DOHH2 (cell line): Measurements from ENCODE around the gene HMCES.

ENCODE experiments used
- H3F3A ChIP-seq: fragments of 200-600 bp; sonication (generic), shearing (Covaris generic); 2 replicates; pipeline ENCODE4 v1.6.0; 2016; ENCODE audit warnings: antibody characterized with exemption, mild to moderate bottlenecking; ENCODE audit not compliant: control insufficient read depth, insufficient read depth
- H3K27ac ChIP-seq: fragments of 200-600 bp; sonication (generic); 2 replicates; pipeline ENCODE4 v1.5.1; 2014; ENCODE audit warnings: low read depth, mild to moderate bottlenecking, low read length, moderate library complexity
- H3K27me3 ChIP-seq: fragments of 200-600 bp; sonication (generic); 2 replicates; pipeline ENCODE4 v1.6.1; 2014; ENCODE audit warnings: mild to moderate bottlenecking, low read length, mixed read lengths; ENCODE audit not compliant: control insufficient read depth
- H3K36me3 ChIP-seq: fragments of 200-600 bp; sonication (generic); 2 replicates; pipeline ENCODE4 v1.6.1; 2014; ENCODE audit warnings: mild to moderate bottlenecking, low read length, moderate library complexity, mixed read lengths; ENCODE audit not compliant: control insufficient read depth
- H3K4me1 ChIP-seq: fragments of 200-600 bp; sonication (generic); 2 replicates; pipeline ENCODE4 v1.6.1; 2014; ENCODE audit warnings: mild to moderate bottlenecking, low read length, mixed read lengths; ENCODE audit not compliant: control insufficient read depth
- H3K4me2 ChIP-seq: fragments of 200-600 bp; sonication (generic); 2 replicates; pipeline ENCODE4 v1.6.0; 2014; ENCODE audit warnings: mild to moderate bottlenecking, low read length, moderate library complexity
- H3K4me3 ChIP-seq: fragments of 200-600 bp; sonication (generic); 2 replicates; pipeline ENCODE4 v1.5.1; 2014; ENCODE audit warnings: mild to moderate bottlenecking, low read length, mixed read lengths
- H3K79me2 ChIP-seq: fragments of 200-600 bp; sonication (generic); 2 replicates; pipeline ENCODE4 v1.6.1; 2014; ENCODE audit warnings: mild to moderate bottlenecking, low read length, mixed read lengths; ENCODE audit not compliant: control insufficient read depth
- H3K9me2 ChIP-seq: fragments of 200-600 bp; sonication (generic); replicated peaks from 2 replicates; pipeline ENCODE4 v1.6.1; 2014; ENCODE audit warnings: mild to moderate bottlenecking, low read length, mixed read lengths; ENCODE audit not compliant: control insufficient read depth
- H3K9me3 ChIP-seq: fragments of 200-600 bp; sonication (generic); 2 replicates; pipeline ENCODE4 v1.6.1; 2014; ENCODE audit warnings: antibody characterized with exemption, low read length, mixed read lengths; ENCODE audit not compliant: control insufficient read depth, insufficient read depth
- H4K20me1 ChIP-seq: fragments of 200-600 bp; sonication (generic); 2 replicates; pipeline ENCODE4 v1.6.0; 2014; ENCODE audit warnings: low read depth, mild to moderate bottlenecking, antibody characterized with exemption, low read length, moderate library complexity; ENCODE audit not compliant: control insufficient read depth, insufficient read depth
- EZH2phosphoT487 ChIP-seq: fragments of 200-600 bp; sonication (generic); IDR thresholded peaks from 2 replicates; pipeline ENCODE4 v1.6.1; 2017; ENCODE audit warnings: borderline replicate concordance, mild to moderate bottlenecking, antibody characterized with exemption, low read length, moderate library complexity, mixed read lengths
- TF ChIP-seq, protein P1 (sequence below): fragments of 200-600 bp; sonication (generic); IDR thresholded peaks from one replicate; pipeline ENCODE4 v1.5.1; 2014; ENCODE audit warnings: antibody characterized with exemption, mild to moderate bottlenecking, low read depth, low read length; ENCODE audit not compliant: poor library complexity, severe bottlenecking

The HMCES gene

DNA sequence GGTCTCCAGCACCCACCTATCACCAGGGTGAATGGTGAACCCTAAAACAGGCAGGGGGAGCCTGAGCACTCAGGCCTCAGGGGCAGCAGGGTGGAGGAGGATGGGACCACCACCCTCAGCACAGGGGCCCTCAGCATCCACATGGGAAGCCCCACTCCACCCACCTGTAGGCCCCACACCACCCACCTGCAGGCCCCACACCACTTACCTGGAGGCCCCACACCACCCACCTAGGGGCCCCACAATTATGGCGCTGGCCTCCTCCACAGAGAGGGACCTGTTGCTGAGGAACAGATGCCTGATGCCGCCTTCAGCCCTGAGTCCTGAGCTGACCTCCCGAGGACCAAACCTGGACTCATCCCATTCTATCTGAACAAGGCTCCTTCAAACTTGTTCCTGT lies 46.7 kb downstream of the HMCES start:
- H3K4me2 ChIP-seq = no peak overlapping the region
- no peaks in the 10 kb centered on the region for H3F3A ChIP-seq

DNA sequence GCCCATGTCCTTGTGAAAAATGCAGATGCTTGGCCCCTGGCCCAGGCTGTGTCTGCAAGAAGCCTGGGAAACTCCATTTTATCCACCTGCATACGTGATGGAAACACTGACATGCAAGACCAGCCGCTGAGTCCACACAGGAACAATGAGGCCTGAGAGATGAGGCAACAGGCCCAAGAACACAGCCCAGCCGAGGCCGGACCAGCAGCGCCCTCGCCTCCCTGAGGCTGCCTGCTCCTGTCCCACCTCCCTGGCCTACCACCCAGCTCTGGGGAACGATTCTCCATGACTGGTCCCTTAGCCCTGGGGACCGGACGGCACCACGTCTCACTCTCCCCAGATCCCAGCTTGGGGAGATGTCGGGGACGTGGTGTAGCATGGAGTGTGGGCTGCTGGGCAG lies 47.5 kb downstream of the HMCES start:
- H3K9me2 ChIP-seq = no peaks in the 10 kb centered on the region
- H4K20me1 ChIP-seq = no peaks in the 10 kb centered on the region
- H3K4me2 ChIP-seq = no peak overlapping the region
- no peak overlapping the region for H3K27ac ChIP-seq
- peaks cover 11% of the 10 kb centered on the region for H3K27me3 ChIP-seq
- no peaks in the 10 kb centered on the region for H3K79me2 ChIP-seq
- no peaks in the 10 kb centered on the region for H3F3A ChIP-seq
- H3K4me3 ChIP-seq = no peak overlapping the region
- TF ChIP-seq, protein P1, sequence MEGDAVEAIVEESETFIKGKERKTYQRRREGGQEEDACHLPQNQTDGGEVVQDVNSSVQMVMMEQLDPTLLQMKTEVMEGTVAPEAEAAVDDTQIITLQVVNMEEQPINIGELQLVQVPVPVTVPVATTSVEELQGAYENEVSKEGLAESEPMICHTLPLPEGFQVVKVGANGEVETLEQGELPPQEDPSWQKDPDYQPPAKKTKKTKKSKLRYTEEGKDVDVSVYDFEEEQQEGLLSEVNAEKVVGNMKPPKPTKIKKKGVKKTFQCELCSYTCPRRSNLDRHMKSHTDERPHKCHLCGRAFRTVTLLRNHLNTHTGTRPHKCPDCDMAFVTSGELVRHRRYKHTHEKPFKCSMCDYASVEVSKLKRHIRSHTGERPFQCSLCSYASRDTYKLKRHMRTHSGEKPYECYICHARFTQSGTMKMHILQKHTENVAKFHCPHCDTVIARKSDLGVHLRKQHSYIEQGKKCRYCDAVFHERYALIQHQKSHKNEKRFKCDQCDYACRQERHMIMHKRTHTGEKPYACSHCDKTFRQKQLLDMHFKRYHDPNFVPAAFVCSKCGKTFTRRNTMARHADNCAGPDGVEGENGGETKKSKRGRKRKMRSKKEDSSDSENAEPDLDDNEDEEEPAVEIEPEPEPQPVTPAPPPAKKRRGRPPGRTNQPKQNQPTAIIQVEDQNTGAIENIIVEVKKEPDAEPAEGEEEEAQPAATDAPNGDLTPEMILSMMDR = no peak
- TF ChIP-seq EZH2phosphoT487 = no peak
- H3K9me3 ChIP-seq = no peaks in the 10 kb centered on the region
- H3K36me3 ChIP-seq = no peaks in the 10 kb centered on the region
- H3K4me1 ChIP-seq = 0 out of 2 replicates have a peak, but pooled peaks cover 2% of the 10 kb centered on the region

More for the DNA sequence above, 46.7 kb downstream of the HMCES start:
- no peaks in the 10 kb centered on the region for H3K79me2 ChIP-seq
- H3K4me1 ChIP-seq = no peaks in the 10 kb centered on the region
- H3K27me3 ChIP-seq = peaks cover 6% of the 10 kb centered on the region; the same call in 1 of the 2 replicates
- H4K20me1 ChIP-seq = no peaks in the 10 kb centered on the region
- no peak overlapping the region for H3K4me3 ChIP-seq
- no peaks in the 10 kb centered on the region for H3K9me2 ChIP-seq
- no peak overlapping the region for H3K27ac ChIP-seq
- TF ChIP-seq EZH2phosphoT487 = no peak
- TF ChIP-seq, protein P1 = no peak
- no peaks in the 10 kb centered on the region for H3K9me3 ChIP-seq
- H3K36me3 ChIP-seq = no peaks in the 10 kb centered on the region

DNA sequence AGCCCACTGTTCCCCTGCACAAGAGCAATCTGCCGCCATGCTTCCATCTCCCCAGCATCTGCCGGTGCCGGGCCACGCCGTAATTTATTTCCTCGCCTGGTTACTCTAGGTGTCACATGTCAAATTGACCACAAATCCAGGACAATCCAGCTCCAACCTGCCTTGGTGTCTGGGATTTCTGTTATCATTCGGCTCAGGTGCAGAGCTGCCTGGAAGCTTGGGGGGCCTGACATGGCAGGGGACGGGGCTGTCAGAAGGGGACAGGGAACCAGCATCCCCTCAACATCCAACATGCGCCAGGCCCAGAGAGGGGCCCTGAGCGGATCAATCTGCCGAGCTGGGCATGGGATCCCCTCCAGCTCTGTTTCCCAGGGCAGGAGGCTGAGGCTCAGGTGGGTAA lies 47.9 kb downstream of the HMCES start:
- no peaks in the 10 kb centered on the region for H3K79me2 ChIP-seq
- H3F3A ChIP-seq = no peaks in the 10 kb centered on the region
- TF ChIP-seq, protein P1 = no peak
- TF ChIP-seq EZH2phosphoT487 = no peak

More for the DNA sequence above, 47.9 kb downstream of the HMCES start:
- H4K20me1 ChIP-seq = no peaks in the 10 kb centered on the region
- no peaks in the 10 kb centered on the region for H3K36me3 ChIP-seq
- H3K27me3 ChIP-seq = peaks cover 13% of the 10 kb centered on the region
- no peaks in the 10 kb centered on the region for H3K9me3 ChIP-seq
- 0 out of 2 replicates have a peak, but pooled peaks cover 2% of the 10 kb centered on the region for H3K4me1 ChIP-seq
- H3K4me2 ChIP-seq = no peak overlapping the region
- no peak overlapping the region for H3K4me3 ChIP-seq
- H3K27ac ChIP-seq = no peak overlapping the region
- H3K9me2 ChIP-seq = no peaks in the 10 kb centered on the region
